ENCODE results near the gene SLC6A18.

- no peak for TF ChIP-seq ZNF24 (tag by site-specific recombination; IDR thresholded peaks at IDR 0.05)
- no peak for TF ChIP-seq ZNF423 (tag by site-specific recombination; IDR thresholded peaks at IDR 0.05)
These were observed 40.6 kb downstream of the SLC6A18 start for GRCh38 chr5:1265461-1266455.
